Stimulated activated CD4-positive, alpha-beta T cell treated with anti-CD3 and anti-CD28 coated beads, Interleukin-15, amount 100 ng/mL, for 48 hours (primary cell): ENCODE data around the gene INSR.
"Not testable (repeated sequence)": the region's sequence is repeated elsewhere in the genome, so short reads cannot be mapped to it uniquely, and the experiment has no call there.

Experiments used
- DNase-seq, 2 donors: peaks; one replicate each; pipeline ENCODE4 v3.0.0-alpha.2; 2020; ENCODE audit warnings: low read depth in 2 of 2

Gene INSR

DNA sequence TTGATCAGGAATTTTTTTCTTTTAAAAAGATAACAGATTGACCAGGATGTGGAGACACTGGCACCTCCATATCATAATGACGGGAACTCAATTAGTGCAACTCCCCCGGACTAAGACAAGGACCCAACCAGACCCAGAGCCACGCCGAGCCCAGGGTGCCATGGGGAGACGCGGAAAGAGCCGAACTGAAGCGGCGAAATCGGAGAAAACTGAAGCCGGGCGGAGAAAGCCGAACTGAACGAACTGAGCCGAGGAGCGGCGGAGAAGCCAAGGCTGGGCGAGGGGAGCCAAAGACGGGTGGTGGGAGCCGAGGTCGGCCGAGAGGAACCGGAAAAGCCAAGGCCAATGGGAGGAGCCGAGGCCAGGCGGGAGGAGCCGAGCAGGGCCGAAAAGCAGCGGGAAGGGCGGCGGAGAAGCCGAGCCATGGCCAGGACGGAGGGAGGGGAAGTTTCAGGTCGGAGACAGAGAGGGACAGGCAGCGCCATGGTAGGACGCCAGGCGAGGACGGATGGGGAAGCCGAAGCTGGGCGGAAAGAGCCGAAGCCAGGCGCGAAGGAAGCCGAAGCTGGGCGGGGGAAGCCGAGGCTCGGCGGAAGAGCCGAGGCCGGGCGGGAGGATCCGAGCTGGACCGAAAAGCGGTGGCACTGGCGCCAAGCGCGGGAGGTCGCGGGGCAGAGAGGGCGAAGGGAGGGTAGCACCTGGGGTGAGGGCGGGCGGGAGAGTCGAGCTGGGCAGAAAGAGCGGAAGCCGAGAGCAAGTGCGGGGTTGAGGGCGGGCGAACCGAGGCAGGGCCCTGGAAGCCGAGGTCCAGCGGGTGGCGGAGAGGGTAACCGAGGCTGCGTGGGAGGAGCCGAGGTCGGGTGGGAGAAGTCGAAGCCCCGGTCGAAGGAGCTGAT is 195.3 kb downstream of the INSR start:
- DNase-seq = peak; percentile 83 to 87

DNA sequence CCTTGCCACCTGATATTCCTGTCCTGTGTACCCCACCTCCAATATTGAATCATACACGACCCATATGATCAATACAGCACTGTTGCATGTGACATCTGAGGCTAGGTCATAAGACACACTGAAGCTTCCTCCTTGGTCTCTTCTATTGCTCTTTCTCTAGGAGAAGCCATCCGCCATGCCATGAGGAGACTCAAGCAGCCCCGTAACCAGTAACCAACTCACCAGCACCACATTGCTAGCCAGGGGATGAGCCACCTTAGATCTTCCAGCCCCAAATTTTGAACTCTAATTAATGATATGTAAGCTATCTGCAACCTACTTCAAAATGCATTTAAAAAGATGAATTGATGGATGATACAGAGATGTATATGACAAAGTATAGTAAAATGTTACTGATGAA is 196.1 kb downstream of the INSR start:
- no peak for DNase-seq

- DNase-seq = no peak
Observed at GRCh38 chr19:7088999-7089398, 205.2 kb downstream of the INSR start.

GRCh38 chr19:7083076-7083956 is 210.9 kb downstream of the INSR start:
- DNase-seq = no peak

- no peak for DNase-seq
Observed at GRCh38 chr19:7078008-7078407, 216.2 kb downstream of the INSR start.

DNA sequence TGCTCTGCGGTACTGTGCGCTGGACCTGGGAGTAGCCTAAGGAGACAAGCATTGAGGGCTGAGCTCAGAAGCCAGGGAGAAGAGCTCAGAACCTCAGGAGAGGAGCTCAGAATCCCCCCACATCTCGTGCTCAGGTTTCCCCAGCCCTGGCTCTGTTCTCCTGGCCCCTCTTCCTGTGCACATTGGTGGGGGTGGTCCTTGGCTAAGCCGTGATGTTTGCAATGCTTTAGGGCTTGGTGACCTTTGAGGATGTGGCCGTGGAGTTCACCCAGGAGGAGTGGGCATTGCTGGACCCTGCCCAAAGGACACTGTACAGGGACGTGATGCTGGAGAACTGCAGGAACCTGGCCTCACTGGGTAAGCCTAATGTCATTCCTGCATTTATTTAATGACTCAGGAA is 218.1 kb downstream of the INSR start:
- no peak for DNase-seq

DNA sequence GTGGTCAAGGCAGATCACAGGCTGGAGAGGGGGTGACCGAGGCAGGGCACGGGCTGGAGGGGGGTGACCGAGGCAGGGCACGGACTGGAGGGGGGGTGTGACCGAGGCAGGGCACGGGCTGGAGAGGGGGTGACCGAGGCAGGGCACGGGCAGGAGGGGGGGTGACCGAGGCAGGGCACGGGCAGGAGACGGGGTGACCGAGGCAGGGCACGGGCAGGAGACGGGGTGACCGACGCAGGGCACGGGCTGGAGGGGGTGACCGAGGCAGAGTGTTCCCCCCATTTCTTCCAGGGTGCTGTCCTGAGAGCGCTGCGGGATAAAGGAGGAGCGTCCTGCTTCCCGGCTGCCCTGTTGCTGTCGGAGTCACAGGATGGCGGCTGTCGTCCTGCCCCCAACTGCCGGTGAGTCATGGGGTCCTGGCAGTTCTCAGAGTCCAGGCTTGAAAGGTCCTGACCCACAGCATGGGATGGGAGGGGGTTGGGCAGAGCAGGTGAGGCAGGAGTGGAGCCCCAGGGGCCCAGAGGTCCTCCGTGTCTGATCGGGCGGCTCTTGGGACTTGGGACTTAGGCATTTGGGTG is 219.4 kb downstream of the INSR start:
- DNase-seq = no peak

DNA sequence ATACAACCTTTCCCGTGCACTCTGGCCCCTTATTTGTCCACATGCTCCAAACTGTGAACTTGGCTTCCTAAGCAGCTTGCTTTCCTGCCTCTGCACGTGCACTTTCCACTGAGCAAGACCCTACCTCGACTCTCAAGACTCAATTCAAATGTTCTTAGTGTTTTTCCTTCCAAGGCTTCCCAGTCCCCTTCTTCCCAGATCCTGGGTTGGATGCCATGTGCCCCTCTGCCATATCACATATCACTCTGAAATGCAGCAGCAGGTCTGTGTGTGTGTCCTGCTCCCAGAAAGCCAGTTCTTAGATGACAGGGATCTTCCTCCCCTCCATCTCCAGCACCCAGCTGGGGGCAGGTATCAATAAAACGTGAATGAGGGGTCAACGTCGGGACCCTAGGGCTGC is 221.7 kb downstream of the INSR start:
- DNase-seq = no peak

GRCh38 chr19:7069904-7070226 is 224.3 kb downstream of the INSR start:
- DNase-seq = no peak

DNA sequence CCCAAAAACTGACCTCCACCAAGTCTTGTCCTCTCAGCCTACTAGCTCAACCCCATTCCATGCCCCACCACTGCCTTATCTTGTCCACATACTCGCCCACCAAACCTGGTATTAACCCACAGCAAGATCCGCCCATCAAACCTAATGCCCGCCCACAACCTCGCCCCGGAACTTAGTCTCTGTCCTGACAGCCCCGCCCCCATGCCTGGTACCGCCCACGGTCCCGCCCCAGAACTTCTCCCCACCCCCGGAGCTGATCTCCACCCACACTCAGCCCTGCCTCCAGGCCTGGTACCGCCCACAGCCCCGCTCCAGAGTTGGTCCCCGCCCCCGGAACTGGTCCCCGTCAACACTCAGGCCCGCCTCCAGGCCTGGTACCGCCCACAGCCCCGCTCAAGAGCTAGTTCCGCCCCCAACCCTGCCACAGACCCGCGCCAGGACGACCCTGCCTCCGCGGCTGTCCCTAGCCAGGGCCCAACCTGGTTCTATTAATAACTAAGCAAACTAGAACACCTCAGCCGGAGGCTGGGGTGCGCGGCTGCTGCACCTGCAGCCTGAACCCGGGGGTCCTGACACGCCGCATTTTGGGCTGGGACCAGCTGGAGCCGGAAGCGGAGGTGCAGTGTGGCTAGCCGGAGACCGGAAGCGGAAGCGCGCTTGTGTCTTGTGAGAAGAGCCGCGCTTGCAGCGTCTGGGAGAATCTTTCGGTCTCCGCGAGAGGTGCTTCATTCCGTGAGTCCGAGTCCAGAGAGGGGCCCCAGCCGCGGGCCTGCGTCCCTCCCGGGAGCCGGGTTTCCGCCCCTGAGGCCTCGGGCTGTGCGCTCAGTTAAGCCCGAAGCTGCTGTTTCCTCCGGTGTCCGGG is 224.9 kb downstream of the INSR start, which contains the start of gene ZNF557:
Gene ZNF557 (plus strand): TSS at position 662 of the 862 bp plus-strand sequence. CDS start 5,372 bp downstream, outside the sequence.
- DNase-seq = peak; percentile 96 to 98

GRCh38 chr19:7068599-7068998 is 225.6 kb downstream of the INSR start:
- no peak for DNase-seq

DNA sequence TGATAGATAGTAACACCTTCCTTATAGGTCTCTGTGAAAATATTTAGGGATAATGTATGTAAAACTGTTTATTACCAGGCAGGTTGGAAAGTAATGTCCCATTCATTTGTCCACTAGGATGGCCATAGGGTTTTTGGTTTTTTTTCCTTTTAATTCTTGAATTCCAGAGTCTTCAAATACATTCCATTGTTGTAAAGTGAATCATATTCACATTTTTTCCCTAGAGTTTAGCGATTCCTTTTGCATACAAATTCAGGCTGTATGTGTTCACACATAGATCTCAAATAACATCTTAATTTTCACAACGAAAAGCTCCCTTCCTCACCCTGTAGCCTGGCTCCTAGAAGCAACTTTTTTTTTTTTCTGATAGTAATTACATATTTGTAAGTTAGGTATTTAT is 226.5 kb downstream of the INSR start:
- DNase-seq = no peak

DNA sequence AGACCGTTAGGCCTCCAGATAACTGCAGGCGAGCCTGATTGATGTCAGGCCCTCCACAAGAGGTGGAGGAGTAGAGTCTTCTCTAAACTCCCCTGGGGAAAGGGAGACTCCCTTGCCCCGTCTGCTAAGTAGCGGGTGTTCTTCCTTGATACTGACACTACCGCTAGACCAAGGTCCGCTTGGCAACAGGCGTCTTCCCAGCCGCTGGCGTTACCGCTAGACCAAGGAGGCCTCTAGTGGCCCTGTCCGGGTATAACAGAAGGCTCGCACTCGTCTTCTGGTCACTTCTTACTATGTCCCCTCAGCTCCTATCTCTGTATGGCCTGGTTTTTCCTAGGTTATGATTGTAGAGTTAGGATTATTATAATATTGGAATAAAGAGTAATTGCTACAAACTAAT is 227.1 kb downstream of the INSR start:
- DNase-seq = not testable (repeated sequence)

DNA sequence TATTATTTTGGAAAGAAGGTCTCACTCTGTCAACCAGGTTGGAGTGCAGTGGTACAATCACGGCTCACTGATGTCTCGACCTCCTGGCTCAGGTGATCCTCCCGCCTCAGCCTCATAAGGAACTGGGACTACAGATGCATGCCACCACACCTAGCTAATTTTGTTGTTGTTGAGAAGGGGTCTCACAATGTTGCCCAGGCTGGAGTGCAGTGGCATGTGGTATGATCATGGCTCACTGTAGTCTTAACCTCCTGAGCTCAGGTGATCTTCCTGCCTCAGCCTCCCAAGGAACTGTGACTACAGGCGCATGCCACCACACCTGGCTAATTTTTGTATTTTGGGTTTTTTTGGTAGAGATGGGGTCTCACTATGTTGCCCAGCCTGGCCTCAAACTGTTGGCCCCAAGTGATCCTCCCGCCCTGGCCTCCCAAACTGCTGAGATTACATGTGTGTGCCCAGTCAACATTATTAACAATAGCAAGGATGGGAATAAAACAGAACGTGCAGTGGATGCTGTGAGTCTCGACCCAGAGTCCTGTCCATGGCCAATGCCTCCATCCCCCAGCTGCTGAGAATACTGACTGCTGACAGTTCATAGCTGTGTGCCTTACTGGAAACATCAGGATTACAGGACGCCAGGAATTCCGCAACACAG is 230.3 kb downstream of the INSR start:
- no peak for DNase-seq

DNA sequence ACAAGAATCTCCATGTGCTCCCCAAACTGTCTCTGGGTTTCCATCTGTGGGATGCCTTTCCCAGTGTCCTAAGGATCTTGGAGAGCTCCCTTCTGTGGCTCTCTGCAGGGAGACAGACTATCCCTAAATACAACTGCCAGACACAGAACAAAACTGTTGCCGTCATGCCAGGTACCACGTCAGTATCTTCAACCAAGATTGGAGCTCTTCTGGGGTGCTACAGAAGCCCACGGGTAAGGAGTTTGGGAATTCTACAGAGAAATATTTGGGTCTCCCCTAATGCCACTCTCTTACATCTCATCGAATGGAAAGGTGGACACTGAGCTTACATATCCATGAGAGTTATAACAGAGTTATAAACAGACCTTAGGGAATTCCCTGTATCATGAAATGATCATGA is 230.9 kb downstream of the INSR start:
- DNase-seq = no peak
